Measurements from ENCODE around the gene RPRD2.
A peak's percentile ranks its signal among the peaks of the same experiment; 100 is the strongest.

RPRD2 gene

GRCh38 chr1:150474869-150475268 lies 110.9 kb downstream of the RPRD2 start:
- no peak for DNase-seq

GRCh38 chr1:150476754-150477153 lies 112.8 kb downstream of the RPRD2 start:
- no peak for DNase-seq

GRCh38 chr1:150477320-150477719 lies 113.4 kb downstream of the RPRD2 start:
- DNase-seq, result no peak

- no peak for DNase-seq
Measured at GRCh38 chr1:150477733-150478132, 113.8 kb downstream of the RPRD2 start.

GRCh38 chr1:150479370-150479769 lies 115.4 kb downstream of the RPRD2 start:
- DNase-seq, result no peak

GRCh38 chr1:150479927-150480352 lies 116.0 kb downstream of the RPRD2 start:
- DNase-seq, result no peak

- DNase-seq, result no peak
Measured at GRCh38 chr1:150484431-150484830, 120.5 kb downstream of the RPRD2 start.

- DNase-seq, result no peak
Measured at GRCh38 chr1:150484861-150485260, 120.9 kb downstream of the RPRD2 start.

- DNase-seq, result peak; percentile 83
Measured at GRCh38 chr1:150486966-150487762, 123.2 kb downstream of the RPRD2 start, which contains the start of gene TARS2. Gene TARS2 (plus strand): TSS chr1:150487419. CDS start chr1:150487451, 32 bp downstream.

- no peak for DNase-seq
Measured at GRCh38 chr1:150487763-150488115, 123.8 kb downstream of the RPRD2 start.

GRCh38 chr1:150493175-150493574 lies 129.2 kb downstream of the RPRD2 start:
- DNase-seq, result no peak

GRCh38 chr1:150498342-150498741 lies 134.4 kb downstream of the RPRD2 start:
- DNase-seq, result no peak

GRCh38 chr1:150505431-150505830 lies 141.5 kb downstream of the RPRD2 start:
- no peak for DNase-seq

- DNase-seq, result no peak
Measured at GRCh38 chr1:150507912-150508864, 144.2 kb downstream of the RPRD2 start, which contains the start of gene ECM1. Gene ECM1 (plus strand): TSS chr1:150508109. CDS start chr1:150508210, 101 bp downstream.

GRCh38 chr1:150508982-150509381 lies 145.0 kb downstream of the RPRD2 start:
- no peak for DNase-seq

GRCh38 chr1:150511551-150511950 lies 147.6 kb downstream of the RPRD2 start:
- no peak for DNase-seq

- no peak for DNase-seq
Measured at GRCh38 chr1:150511985-150512660, 148.2 kb downstream of the RPRD2 start.

- no peak for DNase-seq
Measured at GRCh38 chr1:150512846-150513245, 148.9 kb downstream of the RPRD2 start.

- DNase-seq, result no peak
Measured at GRCh38 chr1:150513351-150513791, 149.4 kb downstream of the RPRD2 start.

- DNase-seq, result no peak
Measured at GRCh38 chr1:150514260-150514659, 150.3 kb downstream of the RPRD2 start.

- no peak for DNase-seq
Measured at GRCh38 chr1:150514913-150515327, 151.0 kb downstream of the RPRD2 start.

GRCh38 chr1:150515328-150516049 lies 151.5 kb downstream of the RPRD2 start, which contains the start of gene FALEC:
Gene FALEC (plus strand): TSS chr1:150515752.
- peak; percentile 86 for DNase-seq

All from activated CD4-positive, alpha-beta T cell treated with anti-CD3 and anti-CD28 coated beads for 1 hour (primary cell).